ENCODE results near the gene RPS6KA2.
"Not testable (repeated sequence)": the region's sequence is repeated elsewhere in the genome, so short reads cannot be mapped to it uniquely, and the experiment has no call there.

Gene RPS6KA2

GRCh38 chr6:166411271-166411670 is 215.8 kb downstream of the RPS6KA2 start:
- DNase-seq, result no peak

GRCh38 chr6:166410426-166410935 is 216.6 kb downstream of the RPS6KA2 start:
- DNase-seq, result no peak

GRCh38 chr6:166408936-166409755 is 217.9 kb downstream of the RPS6KA2 start:
- DNase-seq, result no peak

- no peak for DNase-seq
Measured at GRCh38 chr6:166406197-166406596, 220.9 kb downstream of the RPS6KA2 start.

GRCh38 chr6:166405386-166405785 is 221.7 kb downstream of the RPS6KA2 start:
- DNase-seq, result no peak

DNA sequence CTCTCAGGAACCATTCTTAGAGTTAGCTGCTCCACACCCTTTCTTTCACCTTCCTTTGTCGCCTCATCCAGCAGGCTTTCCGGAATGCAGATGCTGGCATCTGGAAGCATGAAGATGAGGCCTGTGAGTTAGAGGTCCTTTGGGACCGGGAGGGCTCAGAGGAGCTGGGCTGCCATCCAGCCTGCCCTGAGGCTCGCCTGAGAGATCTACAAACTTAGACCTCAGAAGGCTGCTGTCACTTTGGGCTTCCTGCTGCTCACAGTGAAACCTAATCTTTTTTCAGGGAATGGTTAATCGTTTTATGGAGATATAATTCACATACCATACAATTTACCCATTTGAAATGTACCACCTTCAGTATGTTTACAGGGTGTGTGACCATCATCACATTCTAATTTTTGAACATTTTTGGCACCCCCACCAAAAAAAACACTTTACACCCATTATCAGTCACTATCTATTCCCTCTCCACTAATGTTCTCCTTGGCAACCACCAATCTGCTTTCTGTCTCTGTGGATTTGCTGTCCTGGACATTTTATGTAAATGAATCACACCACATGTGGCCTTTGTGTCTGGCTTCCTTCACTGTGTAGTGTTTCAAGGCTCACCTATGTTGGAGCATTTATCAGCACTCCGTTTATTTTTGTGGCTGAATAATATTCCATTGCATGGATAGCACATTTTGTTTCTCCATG is 224.3 kb downstream of the RPS6KA2 start:
- no peak for DNase-seq

GRCh38 chr6:166400649-166401250 is 226.3 kb downstream of the RPS6KA2 start:
- DNase-seq, result peak in 47 of 56 donors; percentile 11 to 82 (median 53)

- no peak for DNase-seq
Measured at GRCh38 chr6:166400181-166400580, 226.9 kb downstream of the RPS6KA2 start.

DNA sequence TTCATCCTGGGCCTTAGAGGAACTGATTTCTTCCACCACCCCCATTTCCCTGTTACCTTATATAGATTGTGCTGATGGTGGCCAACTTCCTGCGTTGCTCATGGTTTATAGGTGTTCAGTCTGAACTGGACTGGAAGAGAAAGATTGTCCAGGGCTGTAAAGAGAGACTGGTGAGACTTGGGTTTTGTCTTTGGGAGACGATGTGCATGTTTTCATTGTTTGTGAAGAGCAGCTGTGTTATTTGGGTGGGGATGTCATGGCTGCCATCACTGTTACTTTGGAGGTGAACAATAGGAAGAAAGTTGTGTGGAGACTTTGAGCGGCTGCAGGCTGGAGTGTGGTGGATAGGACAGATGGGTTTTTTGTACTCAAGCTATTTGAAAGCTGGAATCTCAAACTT is 228.7 kb downstream of the RPS6KA2 start:
- DNase-seq, result no peak

- no peak for DNase-seq
Measured at GRCh38 chr6:166397849-166398248, 229.2 kb downstream of the RPS6KA2 start.

DNA sequence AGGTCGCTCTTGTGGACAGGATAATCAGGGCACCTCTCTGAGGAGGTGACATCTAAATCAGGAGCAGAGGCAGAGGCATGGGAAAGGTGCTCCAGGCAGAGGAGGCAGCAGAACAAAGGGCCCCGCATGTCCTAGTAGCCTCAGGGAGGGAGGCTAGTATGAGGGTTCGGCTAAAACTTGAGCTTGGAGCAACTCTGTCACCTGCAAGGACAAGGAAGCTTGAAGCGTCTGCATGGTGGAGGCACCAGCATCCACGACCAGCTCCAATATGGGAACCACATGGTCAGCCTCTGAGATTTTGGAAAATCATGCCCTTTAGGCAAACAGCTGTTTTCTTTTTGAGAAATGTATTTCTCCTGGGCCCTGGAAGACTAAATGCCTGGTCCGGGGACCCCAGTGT is 231.3 kb downstream of the RPS6KA2 start:
- no peak for DNase-seq

GRCh38 chr6:166395351-166395750 is 231.7 kb downstream of the RPS6KA2 start:
- no peak for DNase-seq

GRCh38 chr6:166394036-166394892 is 232.8 kb downstream of the RPS6KA2 start:
- DNase-seq, result no peak

DNA sequence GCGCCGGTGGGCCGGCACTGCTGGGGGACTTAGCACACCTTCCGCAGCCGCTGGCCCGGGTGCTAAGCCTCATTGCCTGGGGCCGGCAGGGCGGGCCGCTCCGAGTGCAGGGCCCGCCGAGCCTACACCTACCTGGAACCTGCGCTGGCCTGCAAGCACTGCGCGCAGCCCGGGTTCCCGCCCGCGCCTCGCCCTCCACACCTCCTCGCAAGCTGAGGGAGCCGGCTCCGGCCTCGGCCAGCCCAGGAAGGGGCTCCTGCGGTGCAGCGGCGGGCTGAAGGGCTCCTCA is 233.6 kb downstream of the RPS6KA2 start:
- DNase-seq, result no peak

DNA sequence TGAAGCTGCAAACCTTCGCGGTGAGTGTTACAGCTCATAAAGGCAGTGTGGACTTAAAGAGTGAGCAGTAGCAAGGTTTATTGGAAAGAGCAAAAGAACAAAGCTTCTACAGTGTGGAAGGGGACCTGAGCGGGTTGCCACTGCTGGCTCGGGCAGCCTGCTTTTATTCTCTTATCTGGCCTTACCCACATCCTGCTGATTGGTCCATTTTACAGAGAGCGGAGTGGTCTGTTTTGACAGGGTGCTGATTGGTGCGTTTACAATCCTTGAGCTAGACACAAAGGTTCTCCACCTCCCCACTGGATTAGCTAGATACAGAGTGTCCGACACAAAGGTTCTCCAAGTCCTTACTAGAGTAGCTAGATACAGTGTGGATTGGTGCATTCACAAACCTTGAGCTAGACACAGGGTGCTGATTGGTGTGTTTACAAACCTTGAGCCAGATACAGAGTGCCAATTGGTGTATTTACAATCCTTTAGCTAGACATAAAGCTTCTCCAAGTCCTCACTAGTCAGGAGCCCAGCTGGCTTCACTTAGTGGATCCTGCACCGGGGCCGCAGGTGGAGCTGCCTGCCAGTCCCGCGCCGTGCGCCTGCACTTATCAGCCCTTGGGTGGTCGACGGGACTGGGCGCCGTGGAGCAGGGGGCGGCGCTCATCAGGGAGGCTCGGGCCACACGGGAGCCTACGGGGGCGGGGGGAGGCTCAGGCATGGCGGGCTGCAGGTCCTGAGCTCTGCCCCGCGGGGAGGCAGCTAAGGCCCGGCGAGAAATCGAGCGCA is 234.1 kb downstream of the RPS6KA2 start:
- not testable (repeated sequence) for DNase-seq

GRCh38 chr6:166389119-166389518 is 237.9 kb downstream of the RPS6KA2 start:
- no peak for DNase-seq

DNA sequence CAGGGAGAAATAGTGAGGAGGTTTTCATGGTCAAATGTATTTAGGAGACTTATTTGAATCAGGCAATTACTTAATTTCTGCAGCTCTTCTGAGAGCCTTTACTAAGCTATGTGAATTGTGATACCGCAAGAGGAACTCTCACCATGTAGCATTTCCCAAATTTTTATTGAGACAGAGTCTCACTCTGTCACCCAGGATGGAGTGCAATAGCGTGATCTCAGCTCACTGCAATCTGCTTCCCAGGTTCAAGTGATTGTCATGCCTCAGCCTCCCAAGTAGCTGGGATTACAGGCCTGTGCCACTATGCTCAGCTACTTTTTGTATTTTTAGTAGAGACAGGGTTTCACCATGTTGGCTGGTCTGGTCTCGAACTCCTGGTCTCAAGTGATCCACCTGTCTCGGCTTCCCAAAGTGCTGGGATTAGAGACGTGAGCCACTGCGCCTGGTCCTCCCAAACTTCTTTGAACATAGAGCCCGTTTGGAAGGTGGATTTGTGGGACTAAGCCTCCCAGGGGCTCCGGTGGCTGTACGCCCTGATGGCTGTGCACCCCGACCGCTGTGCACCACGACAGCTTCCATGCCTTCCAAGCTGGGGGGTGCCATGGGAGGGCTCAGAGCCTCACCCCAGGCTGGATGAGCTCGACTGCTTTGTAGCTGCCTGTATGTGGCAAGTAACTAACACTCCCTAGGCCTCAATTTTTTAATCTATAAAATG is 238.6 kb downstream of the RPS6KA2 start:
- no peak for DNase-seq

DNA sequence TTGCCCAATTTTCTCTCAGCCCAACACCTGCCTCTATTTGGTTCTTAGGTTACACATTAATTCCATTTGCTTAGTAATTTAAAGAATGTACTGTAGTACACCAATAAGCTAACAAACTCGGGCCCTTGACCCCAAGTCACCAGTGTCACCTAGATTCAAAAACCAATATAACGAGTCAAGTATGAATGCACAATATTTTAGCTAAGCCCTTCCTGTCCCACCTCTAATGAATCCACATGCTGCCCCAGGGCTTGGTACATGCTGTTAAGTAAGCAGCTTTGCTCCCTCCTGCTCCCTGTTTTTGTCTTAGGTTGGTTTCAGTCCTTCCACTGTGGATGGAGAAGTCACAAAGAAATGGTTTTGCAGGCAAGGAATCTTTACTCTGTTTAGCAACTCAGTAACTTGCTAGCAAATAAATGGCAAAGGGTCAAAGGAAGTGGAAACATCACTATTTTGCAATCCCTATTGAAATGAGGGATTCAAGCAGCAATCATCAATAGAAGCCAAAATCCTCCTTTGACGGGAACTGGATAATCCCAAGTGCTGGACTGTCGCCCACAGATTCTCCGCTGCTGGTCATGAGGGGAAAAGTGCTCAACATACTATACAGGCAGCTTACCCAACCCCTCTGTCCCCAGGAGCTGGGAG is 239.3 kb downstream of the RPS6KA2 start:
- no peak for DNase-seq

DNA sequence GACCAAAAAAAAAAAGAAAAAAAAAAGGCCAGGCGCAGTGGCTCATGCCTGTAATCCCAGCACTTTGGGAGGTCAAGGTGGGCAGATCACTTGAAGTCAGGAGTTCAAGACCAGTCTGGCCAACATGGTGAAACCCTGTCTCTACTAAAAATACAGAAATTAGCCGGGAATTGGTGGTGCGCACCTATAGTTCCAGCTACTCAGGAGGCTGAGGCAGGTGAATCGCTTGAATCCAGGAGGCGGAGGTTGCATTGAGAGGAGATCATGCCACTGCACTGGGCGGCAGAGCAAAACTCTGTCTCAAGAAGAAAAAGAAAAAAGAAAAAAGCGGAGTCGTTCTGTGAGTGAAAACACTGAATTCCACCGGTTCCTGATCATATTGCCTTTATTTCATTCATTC is 240.0 kb downstream of the RPS6KA2 start:
- DNase-seq, result not testable (repeated sequence)

All from nucleus accumbens (tissue), 56 donors.